ENCODE results near the gene RASGEF1B. TPM values are rescaled to one million over a fixed set of nuclear protein-coding genes. Genes with fewer than 3 reads are reported as not detected.

Gene RASGEF1B
- total and polyA plus RNA-seq, 2 of the 13 experiments (the other 11 are each of a cell fraction or from before 2014, with no cell fraction given): 0.04 TPM

- no peak for TF ChIP-seq ZNF609 (CRISPR knock-in tag; IDR thresholded peaks at IDR 0.05; ENCODE audit: borderline replicate concordance)
- peak; percentile 20; the same call in 1 of the 2 replicates for TF ChIP-seq CTCF (CRISPR knock-in tag; IDR thresholded peaks at IDR 0.05)
- TF ChIP-seq SKIL (CRISPR knock-in tag; IDR thresholded peaks at IDR 0.05; ENCODE audit: borderline replicate concordance): peak; percentile 26; the same call in 1 of the 2 replicates
- TF ChIP-seq TP53 (CRISPR knock-in tag; conservative IDR thresholded peaks at IDR 0.05): no peak
- TF ChIP-seq ZNF605 (CRISPR knock-in tag; IDR thresholded peaks at IDR 0.05): no peak
- TF ChIP-seq CBX1 (IDR thresholded peaks at IDR 0.05; ENCODE audit: low read depth): no peak
- no peak for TF ChIP-seq MAZ (IDR thresholded peaks at IDR 0.05; ENCODE audit: borderline replicate concordance, low read depth, low read length)
- TF ChIP-seq MAZ (CRISPR knock-in tag; IDR thresholded peaks at IDR 0.05; ENCODE audit: low read depth): no peak
- TF ChIP-seq ZMAT5 (CRISPR knock-in tag; IDR thresholded peaks at IDR 0.05; ENCODE audit: borderline replicate concordance, low read depth): no peak
- 0 out of 2 replicates have a peak, but pooled peaks have one; percentile 30 for TF ChIP-seq RFX3 (CRISPR knock-in tag; IDR thresholded peaks at IDR 0.05)
- no peak for TF ChIP-seq ZNF33A (CRISPR knock-in tag; IDR thresholded peaks at IDR 0.05; ENCODE audit: borderline replicate concordance)
- no peak for TF ChIP-seq SIX4 (CRISPR knock-in tag; IDR thresholded peaks at IDR 0.05)
- TF ChIP-seq SUZ12 (IDR thresholded peaks at IDR 0.05; ENCODE audit: low read depth, low read length): no peak
- TF ChIP-seq RFX1 (IDR thresholded peaks at IDR 0.05): peak; percentile 52; the same call in 1 of the 2 replicates
- TF ChIP-seq STAG1 (CRISPR knock-in tag; IDR thresholded peaks at IDR 0.05): peak; percentile 34
- no peak for TF ChIP-seq SOX6 (IDR thresholded peaks at IDR 0.05)
- TF ChIP-seq SOX6 (CRISPR knock-in tag; IDR thresholded peaks at IDR 0.05): 0 out of 2 replicates have a peak, but pooled peaks have one; percentile 8
- no peak for TF ChIP-seq ZNF850 (CRISPR knock-in tag; conservative IDR thresholded peaks at IDR 0.05)
- TF ChIP-seq BHLHE40 (IDR thresholded peaks at IDR 0.05; ENCODE audit: low read length): no peak
- TF ChIP-seq CBFB (CRISPR knock-in tag; IDR thresholded peaks at IDR 0.05): no peak
- TF ChIP-seq ZNF263 (CRISPR knock-in tag; IDR thresholded peaks at IDR 0.05): no peak
- no peak for TF ChIP-seq MAF1 (CRISPR knock-in tag; IDR thresholded peaks at IDR 0.05; ENCODE audit: borderline replicate concordance)
These were observed 825 bp upstream of the RASGEF1B start (continued) for GRCh38 chr4:81472281-81473182.

Data from HepG2 (cell line).